Measurements from ENCODE around the gene SUPT20HL2. TPM values are rescaled to one million over a fixed set of nuclear protein-coding genes. Genes with fewer than 3 reads are reported as not detected.

Gene SUPT20HL2
- polyA plus RNA-seq, 3 donors from 2014 or later, result not detected

DNA sequence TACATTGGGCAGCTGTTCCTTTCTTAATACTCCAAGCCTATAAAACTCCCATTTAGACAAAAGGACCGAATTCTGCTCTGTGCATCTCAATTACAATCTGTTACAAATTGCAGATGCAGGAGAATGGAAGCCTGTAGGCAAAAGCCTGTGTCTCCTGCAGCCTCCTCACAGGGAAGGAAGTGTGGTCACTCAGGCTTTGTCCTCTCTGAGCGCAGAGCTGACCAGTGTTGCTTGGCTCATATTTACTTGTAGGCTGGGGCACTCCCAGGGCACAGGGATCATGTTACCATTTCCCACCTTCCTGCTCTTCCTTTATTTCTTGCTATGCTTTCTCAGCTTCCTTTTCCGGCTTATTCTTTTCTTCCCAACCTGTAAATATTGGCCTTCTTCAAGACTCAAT is 15.7 kb downstream of the SUPT20HL2 start:
- Mint-ChIP-seq H3K27ac (no peak overlapping the region), H3K4me3 (no peak overlapping the region), H3K4me1 (no peaks in the 10 kb centered on the region), H3K9me3 (peaks cover 0 to 1% (median 0%) of the 10 kb centered on the region in 6 donors), H3K36me3 (no peaks in the 10 kb centered on the region), H3K27me3 (ENCODE audit: low read depth in 3 of 3) (peaks cover 0 to 12% (median 3%) of the 10 kb centered on the region in 3 donors)
- DNase-seq, result no peak

- Mint-ChIP-seq H3K4me3 (no peak overlapping the region), H3K4me1 (no peaks in the 10 kb centered on the region), H3K9me3 (peaks cover 0 to 1% (median 0%) of the 10 kb centered on the region in 6 donors), H3K36me3 (no peaks in the 10 kb centered on the region), H3K27me3 (ENCODE audit: low read depth in 3 of 3) (peaks cover 0 to 2% (median 0%) of the 10 kb centered on the region in 3 donors), H3K27ac (no peak overlapping the region)
- no peak for DNase-seq
Observed at GRCh38 chrX:24294619-24295018, 19.2 kb downstream of the SUPT20HL2 start.

DNA sequence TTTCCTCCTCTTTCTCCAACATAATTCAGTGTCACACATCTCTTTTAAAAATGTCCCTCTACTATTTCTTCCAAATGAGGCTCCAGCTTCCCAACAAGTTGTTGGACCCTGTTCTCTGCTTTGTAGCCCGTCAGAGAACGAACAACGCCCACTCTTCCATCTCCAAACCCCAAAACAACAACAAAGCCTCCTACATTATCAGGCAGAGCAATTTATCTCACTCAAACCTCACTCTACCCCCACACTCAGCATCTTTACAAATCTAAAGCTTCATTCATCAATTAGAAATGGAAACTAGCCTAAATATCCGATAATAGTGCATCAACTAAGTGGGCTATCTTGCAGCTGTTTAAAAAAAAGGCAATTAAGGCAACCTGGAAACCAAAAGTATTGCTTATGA is 20.5 kb downstream of the SUPT20HL2 start:
- no peaks in the 10 kb centered on the region for H3K27me3 Mint-ChIP-seq (ENCODE audit: low read depth in 3 of 3)
- no peaks in the 10 kb centered on the region for H3K36me3 Mint-ChIP-seq
- H3K27ac Mint-ChIP-seq, result no peak overlapping the region
- no peaks in the 10 kb centered on the region for H3K4me1 Mint-ChIP-seq
- H3K4me3 Mint-ChIP-seq, result no peak overlapping the region
- DNase-seq, result no peak
- H3K9me3 Mint-ChIP-seq, result peaks cover 0 to 1% (median 0%) of the 10 kb centered on the region in 6 donors

GRCh38 chrX:24292353-24292752 is 21.5 kb downstream of the SUPT20HL2 start:
- Mint-ChIP-seq H3K9me3 (peaks cover 0 to 1% (median 0%) of the 10 kb centered on the region in 6 donors), H3K4me1 (no peaks in the 10 kb centered on the region), H3K36me3 (no peaks in the 10 kb centered on the region), H3K27ac (no peak overlapping the region), H3K27me3 (ENCODE audit: low read depth in 3 of 3) (no peaks in the 10 kb centered on the region), H3K4me3 (no peak overlapping the region)
- DNase-seq, result no peak

- Mint-ChIP-seq H3K27ac (no peak overlapping the region), H3K4me3 (no peak overlapping the region), H3K27me3 (ENCODE audit: low read depth in 3 of 3) (peaks cover 0 to 5% (median 0%) of the 10 kb centered on the region in 3 donors), H3K4me1 (peaks cover 0 to 2% of the 10 kb centered on the region in 2 donors), H3K36me3 (no peaks in the 10 kb centered on the region), H3K9me3 (no peaks in the 10 kb centered on the region)
- DNase-seq, result no peak
Observed at GRCh38 chrX:24285082-24285481, 28.8 kb downstream of the SUPT20HL2 start.

GRCh38 chrX:24283127-24283794 is 30.6 kb downstream of the SUPT20HL2 start:
- no peak overlapping the region for H3K27ac Mint-ChIP-seq
- no peaks in the 10 kb centered on the region for H3K9me3 Mint-ChIP-seq
- H3K36me3 Mint-ChIP-seq, result no peaks in the 10 kb centered on the region
- peaks cover 0 to 2% of the 10 kb centered on the region in 2 donors for H3K4me1 Mint-ChIP-seq
- no peak for DNase-seq
- H3K27me3 Mint-ChIP-seq (ENCODE audit: low read depth in 3 of 3), result peaks cover 0 to 11% (median 4%) of the 10 kb centered on the region in 3 donors
- no peak overlapping the region for H3K4me3 Mint-ChIP-seq

- peaks cover 0 to 11% (median 6%) of the 10 kb centered on the region in 3 donors for H3K27me3 Mint-ChIP-seq (ENCODE audit: low read depth in 3 of 3)
- H3K4me1 Mint-ChIP-seq, result peaks cover 0 to 2% of the 10 kb centered on the region in 2 donors
- no peaks in the 10 kb centered on the region for H3K36me3 Mint-ChIP-seq
- DNase-seq, result no peak
- H3K27ac Mint-ChIP-seq, result no peak overlapping the region
- H3K9me3 Mint-ChIP-seq, result no peaks in the 10 kb centered on the region
- H3K4me3 Mint-ChIP-seq, result no peak overlapping the region
Observed at GRCh38 chrX:24282381-24283126, 31.3 kb downstream of the SUPT20HL2 start.

DNA sequence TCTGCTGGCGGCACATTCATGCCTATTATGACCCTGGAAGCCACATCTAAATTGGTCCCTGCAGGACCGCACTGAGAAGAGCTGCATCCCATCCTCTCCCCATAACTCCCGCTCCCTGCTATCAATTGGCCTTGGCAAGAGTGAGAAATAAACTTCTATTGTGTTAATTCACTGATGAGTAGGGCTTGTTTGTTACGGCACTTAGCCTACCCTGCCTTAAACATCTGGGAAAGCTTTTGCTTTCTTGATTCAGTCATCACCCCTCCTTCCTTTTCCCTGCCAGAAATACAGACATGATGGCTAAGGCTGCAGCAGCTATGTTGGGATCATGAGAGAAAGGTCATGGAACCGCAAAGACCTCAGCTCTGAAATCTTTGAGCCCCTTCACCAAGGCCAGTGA is 36.5 kb downstream of the SUPT20HL2 start:
- no peaks in the 10 kb centered on the region for H3K36me3 Mint-ChIP-seq
- DNase-seq, result no peak
- H3K9me3 Mint-ChIP-seq, result no peaks in the 10 kb centered on the region
- H3K4me1 Mint-ChIP-seq, result peaks cover 13 to 14% of the 10 kb centered on the region in 2 donors
- no peak overlapping the region for H3K4me3 Mint-ChIP-seq
- H3K27me3 Mint-ChIP-seq (ENCODE audit: low read depth in 3 of 3), result peaks cover 0 to 27% (median 9%) of the 10 kb centered on the region in 3 donors
- no peak overlapping the region for H3K27ac Mint-ChIP-seq

GRCh38 chrX:24276015-24276414 is 37.9 kb downstream of the SUPT20HL2 start:
- Mint-ChIP-seq H3K27ac (no peak overlapping the region), H3K4me1 (peaks cover 13% of the 10 kb centered on the region in 2 donors), H3K27me3 (ENCODE audit: low read depth in 3 of 3) (peaks cover 1 to 34% (median 9%) of the 10 kb centered on the region in 3 donors)

DNA sequence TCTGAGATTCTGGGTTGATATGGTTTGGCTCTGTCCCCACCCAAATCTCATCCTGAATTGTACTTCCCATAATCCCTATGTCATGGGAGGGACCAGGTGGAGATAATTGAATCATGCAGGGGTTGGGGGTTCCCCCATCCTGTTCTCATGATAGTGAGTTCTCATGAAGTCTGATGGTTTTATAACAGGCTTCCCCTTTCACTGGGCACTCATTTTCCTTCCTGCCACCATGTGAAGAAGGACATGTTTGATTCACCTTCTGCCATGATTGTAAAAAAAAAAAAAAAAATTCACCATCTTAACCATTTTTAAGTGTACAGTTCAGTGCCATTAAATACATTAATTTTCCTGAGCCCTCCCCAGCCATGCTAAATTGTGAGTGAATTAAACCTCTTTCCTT is 42.6 kb downstream of the SUPT20HL2 start:
- DNase-seq, result no peak
- Mint-ChIP-seq H3K27ac (no peak overlapping the region), H3K4me3 (no peak overlapping the region), H3K27me3 (ENCODE audit: low read depth in 3 of 3) (peaks cover 4 to 23% (median 5%) of the 10 kb centered on the region in 3 donors), H3K9me3 (peaks cover 0 to 6% (median 0%) of the 10 kb centered on the region in 6 donors), H3K4me1 (peaks cover 12 to 13% of the 10 kb centered on the region in 2 donors), H3K36me3 (no peaks in the 10 kb centered on the region)

More at GRCh38 chrX:24276015-24276414, 37.9 kb downstream of the SUPT20HL2 start:
- no peak for DNase-seq
- Mint-ChIP-seq H3K36me3 (no peaks in the 10 kb centered on the region), H3K9me3 (peaks cover 0 to 3% (median 0%) of the 10 kb centered on the region in 6 donors), H3K4me3 (no peak overlapping the region)

GRCh38 chrX:24268786-24269185 is 45.1 kb downstream of the SUPT20HL2 start:
- Mint-ChIP-seq H3K27me3 (ENCODE audit: low read depth in 3 of 3) (peaks cover 4 to 11% (median 5%) of the 10 kb centered on the region in 3 donors), H3K27ac (no peak overlapping the region)

DNA sequence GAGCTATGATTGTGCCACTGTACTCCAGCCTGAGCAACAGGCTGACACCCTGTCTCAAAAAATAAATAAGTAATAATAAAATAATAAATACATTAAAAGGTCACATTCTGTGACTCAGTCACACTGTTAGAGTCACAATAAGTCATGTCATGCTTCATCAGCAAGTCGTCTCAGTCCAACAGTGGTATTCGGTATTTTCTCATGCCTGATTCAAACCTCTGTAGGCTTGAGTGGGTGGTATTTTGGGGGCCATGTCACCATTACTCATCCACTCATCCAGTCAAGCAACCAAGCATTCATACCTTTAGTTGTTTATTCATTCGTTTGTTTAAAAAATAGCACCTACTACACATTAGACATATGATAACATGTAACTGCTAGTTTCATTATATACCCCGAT is 46.9 kb downstream of the SUPT20HL2 start:
- Mint-ChIP-seq H3K27me3 (ENCODE audit: low read depth in 3 of 3) (peaks cover 6 to 9% (median 7%) of the 10 kb centered on the region in 3 donors), H3K27ac (no peak overlapping the region), H3K4me1 (peaks cover 2 to 4% of the 10 kb centered on the region in 2 donors), H3K4me3 (no peak overlapping the region), H3K9me3 (peaks cover 0 to 6% (median 0%) of the 10 kb centered on the region in 6 donors), H3K36me3 (no peaks in the 10 kb centered on the region)
- no peak for DNase-seq

More at GRCh38 chrX:24268786-24269185, 45.1 kb downstream of the SUPT20HL2 start:
- Mint-ChIP-seq H3K4me3 (no peak overlapping the region), H3K4me1 (peaks cover under 1 to 1% of the 10 kb centered on the region in 2 donors), H3K36me3 (no peaks in the 10 kb centered on the region), H3K9me3 (peaks cover 0 to 6% (median 0%) of the 10 kb centered on the region in 6 donors)
- no peak for DNase-seq

DNA sequence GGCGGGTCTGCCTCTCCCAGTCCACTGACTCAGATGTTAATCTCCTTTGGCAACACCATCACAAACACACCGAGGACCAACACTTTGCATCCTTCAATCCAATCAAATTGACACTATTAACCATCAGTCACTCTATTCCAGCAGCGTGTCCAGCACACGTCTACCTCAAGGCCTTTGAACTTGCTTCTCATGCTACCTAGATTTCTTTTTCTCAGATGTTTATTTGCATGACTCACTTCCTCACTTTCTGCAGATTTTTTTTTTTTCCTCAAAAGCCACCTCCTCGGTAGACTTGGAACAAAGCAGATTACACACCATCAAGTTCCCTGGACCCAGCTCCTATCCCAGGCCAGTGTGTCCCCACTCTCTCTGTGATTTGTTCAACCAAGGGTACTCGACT is 49.5 kb downstream of the SUPT20HL2 start:
- Mint-ChIP-seq H3K27me3 (ENCODE audit: low read depth in 3 of 3) (peaks cover 1 to 7% (median 7%) of the 10 kb centered on the region in 3 donors), H3K9me3 (no peaks in the 10 kb centered on the region), H3K4me3 (no peak overlapping the region), H3K27ac (no peak overlapping the region), H3K4me1 (peaks cover 11 to 17% of the 10 kb centered on the region in 2 donors), H3K36me3 (no peaks in the 10 kb centered on the region)
- DNase-seq, result no peak

DNA sequence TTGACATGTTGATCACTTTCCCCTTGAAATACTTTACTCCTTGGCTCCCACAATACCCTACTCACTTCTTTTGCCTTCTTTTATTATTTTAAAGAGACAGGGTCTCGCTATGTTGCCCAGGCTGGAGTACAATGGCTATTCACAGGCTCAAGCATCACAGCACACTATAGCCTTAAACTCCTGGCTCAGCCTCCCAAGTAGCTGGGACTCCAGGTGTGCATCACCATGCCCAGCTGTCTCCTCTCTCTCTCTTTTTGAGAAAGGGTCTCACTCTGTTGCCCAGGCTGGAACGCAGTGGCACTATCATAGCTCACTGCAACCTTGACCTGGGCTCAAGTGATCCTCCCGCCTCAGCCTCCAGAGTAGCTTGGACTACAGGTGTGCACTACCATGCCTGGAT is 51.6 kb downstream of the SUPT20HL2 start:
- peaks cover 11 to 17% of the 10 kb centered on the region in 2 donors for H3K4me1 Mint-ChIP-seq
- peaks cover 1 to 7% (median 7%) of the 10 kb centered on the region in 3 donors for H3K27me3 Mint-ChIP-seq (ENCODE audit: low read depth in 3 of 3)
- H3K9me3 Mint-ChIP-seq, result no peaks in the 10 kb centered on the region
- peak overlapping the region in 1 of 5 donors; percentile 38 for H3K4me3 Mint-ChIP-seq
- peak overlapping the region in 2 of 6 donors; percentile 14 to 36 for H3K27ac Mint-ChIP-seq
- no peak for DNase-seq
- H3K36me3 Mint-ChIP-seq, result no peaks in the 10 kb centered on the region
